GM21367 (cell line): Measurements from ENCODE around the gene BIN2.
"Not testable (repeated sequence)": the region's sequence is repeated elsewhere in the genome, so short reads cannot be mapped to it uniquely, and the experiment has no call there.

Source experiments
- ATAC-seq: cut with Tn5 transposase; IDR thresholded peaks from one replicate; pipeline ENCODE4 v1.9.1; 2021; ENCODE audit not compliant: unreplicated experiment

The BIN2 gene

GRCh38 chr12:51263341-51263740, 60.6 kb downstream of the BIN2 start:
- no peak for ATAC-seq

- ATAC-seq: no peak
These were observed 61.2 kb downstream of the BIN2 start for GRCh38 chr12:51262758-51263177.

DNA sequence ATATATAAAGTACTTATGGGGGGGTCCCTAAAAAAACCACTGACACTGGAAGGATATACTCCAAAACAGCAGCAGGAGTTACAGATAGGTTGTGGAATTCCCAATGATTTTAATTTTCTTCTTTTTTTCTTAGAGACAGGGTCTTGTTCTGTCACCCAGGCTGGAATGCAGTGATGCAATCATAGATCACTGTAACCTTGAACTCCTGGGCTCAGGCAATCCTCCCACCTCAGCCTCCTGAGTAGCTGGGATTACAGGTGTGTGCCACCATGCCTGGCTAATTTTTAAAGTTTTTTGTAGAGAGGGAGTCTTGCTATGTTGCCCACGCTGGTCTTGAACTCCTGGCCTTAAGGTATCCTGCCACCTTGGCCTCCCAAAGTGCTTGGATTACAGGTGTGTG, 64.4 kb downstream of the BIN2 start:
- ATAC-seq: not testable (repeated sequence)

GRCh38 chr12:51254536-51254935, 69.4 kb downstream of the BIN2 start:
- ATAC-seq: no peak

DNA sequence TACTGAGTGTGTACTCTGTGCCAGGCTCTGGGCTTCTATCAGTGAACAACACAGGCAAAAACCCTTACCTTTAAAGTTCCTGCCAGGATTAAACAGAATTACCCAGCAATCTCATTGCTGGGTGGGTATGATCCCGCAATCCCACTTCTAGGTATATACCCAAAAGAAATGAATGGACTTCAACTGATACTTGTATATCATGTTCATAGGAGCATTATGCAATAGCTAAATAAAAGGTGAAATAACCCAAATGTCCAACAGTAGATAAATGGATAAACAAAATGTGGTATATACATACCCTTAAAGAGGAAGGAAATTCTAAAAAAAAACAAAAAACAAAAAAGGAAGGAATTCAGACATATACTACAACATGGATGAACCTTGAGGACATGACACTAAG, 70.7 kb downstream of the BIN2 start:
- ATAC-seq: no peak

DNA sequence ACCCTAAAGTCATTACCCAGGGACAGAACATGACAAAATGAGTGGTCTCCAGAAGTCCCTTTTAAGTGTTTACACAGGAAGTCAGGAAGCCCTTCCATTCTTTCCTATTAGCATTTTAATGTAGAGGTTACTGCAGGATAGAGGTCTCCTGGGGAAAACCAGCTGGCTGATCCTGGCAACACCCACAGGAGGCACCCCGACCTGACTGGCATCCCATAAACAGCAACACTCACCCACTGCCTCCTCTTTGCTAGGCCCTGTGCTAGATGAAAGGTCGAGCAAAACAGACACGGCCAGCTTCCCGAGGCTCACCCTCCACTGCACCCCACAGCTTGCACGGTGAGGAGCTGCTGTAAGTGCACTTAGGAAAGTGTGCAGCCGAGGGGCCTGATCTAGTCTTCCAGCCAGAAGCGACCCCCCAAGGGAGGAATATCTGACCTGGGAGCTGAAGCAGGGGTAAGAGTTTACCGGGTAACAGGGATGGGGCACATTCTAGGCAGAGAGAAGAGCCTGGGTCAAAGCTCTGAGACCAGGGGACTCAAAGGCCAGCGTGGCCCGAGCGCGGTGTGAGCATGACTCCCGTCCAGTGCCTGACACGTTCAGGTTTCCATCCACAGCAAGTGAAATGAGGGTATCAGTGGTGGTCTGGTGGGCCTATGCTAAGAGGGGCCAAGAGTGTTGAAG, 76.3 kb downstream of the BIN2 start:
- ATAC-seq: no peak

DNA sequence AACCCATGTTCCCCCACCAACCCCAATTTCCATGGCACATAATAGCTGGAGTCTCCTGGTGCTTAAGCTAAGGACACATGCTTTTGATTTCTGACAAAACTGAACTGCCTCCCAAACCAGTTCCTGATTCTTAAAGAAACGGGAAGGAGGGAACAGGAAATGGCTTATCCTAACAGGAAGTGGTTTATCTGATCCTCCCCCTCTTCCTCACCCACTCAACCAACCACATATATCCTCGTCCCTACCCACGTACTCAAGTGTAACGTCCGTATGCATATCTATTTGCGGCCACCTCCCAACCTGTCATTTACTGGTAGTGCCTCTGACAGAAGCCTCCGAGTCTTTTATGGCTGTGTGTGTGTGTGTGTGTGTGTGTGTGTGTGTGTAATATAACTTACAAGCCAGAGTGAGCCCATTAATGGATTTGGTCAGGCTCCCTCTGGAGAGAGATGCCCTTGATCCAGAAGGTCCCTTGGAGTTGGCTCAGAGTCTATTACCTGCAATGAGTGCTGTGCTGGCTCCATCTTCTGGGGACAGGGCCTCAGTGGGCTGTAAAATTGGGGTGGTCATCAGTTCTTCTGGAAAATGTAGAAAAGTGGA, 77.6 kb downstream of the BIN2 start:
- ATAC-seq: no peak

DNA sequence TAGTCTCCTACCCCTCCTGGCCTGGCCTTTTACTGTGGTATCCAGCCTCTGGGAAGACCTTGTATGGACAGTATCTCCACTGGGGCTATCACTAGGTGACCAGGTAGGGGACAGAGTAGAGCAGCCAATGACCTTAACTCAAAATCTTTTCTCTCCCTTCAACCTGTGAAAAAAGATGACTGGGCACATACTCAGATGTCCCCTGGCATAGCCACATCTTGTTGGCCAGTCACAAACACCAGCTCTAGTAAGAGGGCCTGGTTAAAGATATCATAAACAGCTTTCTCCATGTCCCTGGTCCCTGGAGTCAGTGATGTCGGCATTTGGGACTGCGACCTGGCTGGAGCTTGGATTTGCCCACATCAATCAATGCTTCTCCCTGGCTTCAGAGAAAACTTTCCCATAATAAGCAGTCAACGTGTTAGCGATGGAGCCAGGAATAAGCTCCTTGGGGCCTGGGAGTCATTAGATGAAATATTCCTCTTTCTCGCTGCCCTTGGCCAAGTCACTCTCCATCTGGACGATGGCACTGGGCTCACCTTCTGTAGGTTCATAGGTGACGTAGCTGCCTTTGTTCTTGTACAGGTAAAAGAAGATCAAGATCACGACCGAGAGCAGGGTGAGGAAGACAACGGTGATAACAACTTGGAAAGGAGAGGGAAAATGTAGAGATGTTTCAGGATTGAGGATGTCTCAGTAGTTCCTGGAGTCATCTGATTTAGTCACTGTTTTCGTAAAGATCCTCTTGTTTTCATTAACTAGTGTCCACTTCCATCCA, 78.3 kb downstream of the BIN2 start:
- ATAC-seq: no peak

- no peak for ATAC-seq
These were observed 79.7 kb downstream of the BIN2 start for GRCh38 chr12:51244269-51244668.

GRCh38 chr12:51242876-51243275, 81.1 kb downstream of the BIN2 start:
- no peak for ATAC-seq

DNA sequence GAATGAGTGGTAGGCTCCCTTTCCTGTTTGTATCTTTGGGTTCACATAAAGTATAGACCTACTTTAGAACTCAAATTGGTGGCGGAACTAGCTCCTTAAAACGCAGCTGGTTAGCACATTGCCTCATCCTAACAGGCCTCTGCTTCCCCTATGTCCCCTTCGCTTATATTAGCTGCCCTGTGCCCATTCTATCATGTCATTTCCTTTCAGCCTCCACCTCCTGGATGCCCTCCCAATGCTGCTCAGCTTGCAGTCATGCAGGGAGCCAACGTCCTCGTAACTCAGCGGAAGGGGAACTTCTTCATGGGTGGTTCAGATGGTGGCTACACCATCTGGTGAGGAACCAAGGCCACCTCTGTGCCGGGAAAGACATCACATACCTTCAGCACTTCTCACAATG, 81.9 kb downstream of the BIN2 start:
- no peak for ATAC-seq

DNA sequence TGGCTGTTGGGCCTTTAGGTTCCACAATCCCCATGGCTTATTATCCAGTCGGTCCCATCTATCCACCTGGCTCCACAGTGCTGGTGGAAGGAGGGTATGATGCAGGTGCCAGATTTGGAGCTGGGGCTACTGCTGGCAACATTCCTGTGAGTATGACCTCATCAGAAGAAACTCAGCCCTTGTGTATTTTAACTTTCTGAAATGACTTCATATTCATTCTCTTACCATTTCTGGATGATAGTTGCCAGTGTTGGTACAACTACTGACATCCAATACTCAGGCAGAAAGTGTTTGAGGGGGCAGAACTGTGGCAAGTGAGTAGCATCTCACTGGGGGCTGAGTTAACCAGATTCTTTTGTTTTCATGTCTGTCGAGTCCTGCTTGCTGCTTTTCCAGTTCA, 83.0 kb downstream of the BIN2 start:
- ATAC-seq: no peak

DNA sequence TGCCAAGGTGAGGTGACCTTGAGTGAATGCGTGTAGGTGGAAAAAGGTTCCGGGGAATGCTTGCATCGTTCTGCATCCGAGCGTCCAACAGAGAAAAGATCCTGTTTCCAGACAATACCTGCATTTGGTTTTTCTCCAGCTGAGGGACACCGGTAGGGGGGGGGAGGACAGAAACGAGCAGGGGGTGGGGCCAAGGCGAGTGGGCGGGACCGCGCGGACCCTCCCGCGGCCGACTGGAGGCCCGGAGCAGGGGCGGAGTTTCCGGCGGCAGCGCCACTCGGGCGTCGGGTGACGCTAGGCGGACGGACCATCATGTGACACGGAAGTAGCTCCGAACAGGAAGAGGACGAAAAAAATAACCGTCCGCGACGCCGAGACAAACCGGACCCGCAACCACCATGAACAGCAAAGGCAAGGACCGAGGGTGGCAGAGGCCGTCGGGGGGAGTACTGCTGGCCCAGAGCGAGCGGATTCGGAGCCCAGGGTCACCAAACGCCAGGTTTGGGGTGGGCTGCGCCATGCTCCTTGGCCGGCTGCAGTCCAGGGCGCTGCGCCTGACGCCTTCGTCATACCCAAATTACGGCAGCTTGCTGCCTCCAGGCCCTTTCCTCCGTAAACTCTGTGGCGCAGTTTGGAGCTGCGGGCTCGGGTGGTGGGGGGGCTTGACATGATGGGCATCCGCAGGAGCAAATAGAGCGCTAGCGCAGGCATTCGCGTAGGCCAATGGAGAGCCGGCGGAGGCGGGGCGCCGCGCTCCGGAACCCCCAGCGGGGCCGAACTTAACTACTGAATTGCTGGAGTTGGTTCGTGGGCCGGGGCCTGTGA, 85.3 kb downstream of the BIN2 start, which contains the start of gene DAZAP2:
Gene DAZAP2, plus strand, starts transcription at position 317 of the 825 bp plus-strand sequence. Its CDS starts 82 bp downstream, at position 399.
- peak; percentile 79 for ATAC-seq

DNA sequence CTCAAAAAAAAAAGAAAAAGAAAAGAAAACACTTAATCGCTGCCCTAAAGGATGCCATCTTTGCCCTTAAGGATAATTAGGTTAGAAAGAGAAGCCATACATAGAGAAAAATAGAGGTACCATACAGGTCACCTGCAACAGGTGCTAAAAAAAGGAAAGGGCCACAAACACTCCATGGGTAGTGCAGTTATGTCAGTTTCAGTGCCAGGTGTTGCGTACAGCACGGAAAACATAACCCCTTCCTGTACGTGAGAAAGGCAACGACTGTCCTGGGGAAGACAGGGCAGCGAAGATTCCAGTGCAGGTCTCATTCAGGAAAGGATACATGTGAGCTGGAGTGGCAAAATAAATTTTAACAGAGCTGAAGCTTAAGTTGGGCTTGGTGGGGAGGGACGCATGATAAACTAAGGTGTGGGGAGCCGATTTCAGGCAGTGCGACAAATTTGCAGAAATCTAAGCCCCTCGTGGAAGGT, 85.9 kb downstream of the BIN2 start:
- no peak for ATAC-seq

DNA sequence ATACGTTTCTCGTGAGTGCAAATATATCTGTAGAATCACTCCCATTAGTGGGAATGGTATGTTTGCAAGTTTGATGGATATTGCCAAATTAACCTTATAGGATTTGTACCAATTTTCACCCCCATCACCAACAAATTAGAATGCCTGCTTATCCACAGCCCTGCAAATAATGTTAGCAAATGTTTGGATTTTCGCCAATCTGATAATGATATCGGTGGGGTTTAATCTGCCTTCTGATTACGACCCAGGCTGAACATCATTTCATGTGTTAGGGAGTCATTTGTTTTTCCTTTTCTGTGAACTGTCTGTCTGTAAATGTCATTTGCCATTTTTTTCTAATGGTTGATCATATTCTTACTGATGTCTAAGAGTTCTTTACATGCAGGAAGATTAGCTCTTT, 89.4 kb downstream of the BIN2 start:
- ATAC-seq: no peak

DNA sequence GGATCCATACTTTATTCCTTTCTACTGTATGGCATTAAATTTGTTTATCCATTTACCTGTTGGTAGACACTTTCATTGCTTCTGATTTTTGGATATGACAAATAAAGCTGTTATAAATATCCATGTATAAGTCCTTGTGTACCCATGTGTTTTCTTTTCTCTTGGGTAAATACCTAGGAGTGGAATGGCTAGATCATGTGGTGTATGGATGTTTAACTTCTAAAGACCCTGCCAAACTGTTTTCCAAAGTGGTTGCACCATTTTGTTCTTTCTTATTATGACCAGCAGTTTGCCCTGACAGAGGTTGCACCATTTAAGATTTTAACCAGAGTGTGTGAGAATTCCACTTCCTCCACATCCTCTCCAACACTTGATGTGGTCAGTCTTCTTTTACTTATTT, 91.3 kb downstream of the BIN2 start:
- no peak for ATAC-seq
